Heart left ventricle (tissue), 13 donors: ENCODE results near the gene FOXQ1.

Source experiments
- CTCF ChIP-seq, 12 donors: fragments of 200-600 bp; sonication (generic) in 4 of 12; IDR thresholded peaks; one replicate each; pipeline versions ENCODE4 v1.5.0 to v1.8.0; 2018 to 2022; ENCODE audit warnings: antibody characterized with exemption in 12 of 12, mild to moderate bottlenecking in 5 of 12
- POLR2A ChIP-seq, 2 donors: fragments of 450-650 bp; IDR thresholded peaks; one replicate each; pipeline ENCODE4 v1.6.1; 2017; ENCODE audit warnings: antibody characterized with exemption in 2 of 2, mild to moderate bottlenecking in 2 of 2, moderate library complexity in 2 of 2
- donor health status: ischemic (EF 13 %, LVEDD 7.1; RV severe dilation, severe dysfunction).
- donor health status: DM: no; HTN: yes; CAD: no.
- donor health status: DM: no; HTN: no; CAD: no.
- donor health status: ischemic (EF 25% LVEDD 6.9; RV normal size, moderate dysfunction).
- donor health status: ischemic (EF 25% LVEDD 5.7; RV mildly dilated, moderate dysfunction).
- donor health status: ischemic (EF 35%, LVEDD 5.7; RV mildly dilated, moderate dysfunction).
- donor health status: nonischemic (EF 11% LVEDD 7.7; RV severe dilation, severe dysfunction).
- donor health status: DM: yes; HTN: yes; CAD: no.
- donor health status: PGD.
- donor health status: ischemic (EF 29% LVEDD 5.4; RV normal size, mild dysfunction).
- donor health status: nonischemic (EF 23%, LVEDD 6.1; RV moderate dilation, normal function).

DNA sequence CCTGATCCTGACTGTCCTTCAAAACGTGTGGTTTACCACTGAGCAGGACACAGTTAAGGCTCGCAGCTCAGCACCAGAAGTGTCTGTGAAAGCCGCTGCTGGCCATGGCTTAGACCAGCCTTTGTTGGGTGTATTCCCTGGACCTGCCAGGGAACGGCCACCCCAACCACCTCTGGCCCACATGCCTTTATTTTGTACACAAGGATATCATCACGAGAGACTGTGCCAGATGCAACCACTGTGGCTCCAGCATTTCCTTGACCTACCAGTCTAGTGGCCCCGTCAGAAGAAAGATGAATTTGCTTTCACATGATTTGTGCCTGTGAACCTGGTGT lies 49.2 kb upstream of the FOXQ1 start:
- TF ChIP-seq CTCF (IDR thresholded peaks at IDR 0.05) = no peak
- no peak for TF ChIP-seq POLR2A (IDR thresholded peaks at IDR 0.05)
